HG03045 (cell line): Measurements from ENCODE around the gene HTT-AS.

Experiments
- ATAC-seq: cut with Tn5 transposase; IDR thresholded peaks from one replicate; pipeline ENCODE4 v1.9.1; 2021; ENCODE audit warnings: mild to moderate bottlenecking, moderate library complexity; ENCODE audit not compliant: unreplicated experiment

Gene HTT-AS

GRCh38 chr4:3031357-3032082 is 42.8 kb downstream of the HTT-AS start:
- no peak for ATAC-seq

GRCh38 chr4:3030566-3031356 is 43.6 kb downstream of the HTT-AS start:
- ATAC-seq = no peak

- ATAC-seq = no peak
Observed at GRCh38 chr4:3029464-3029863, 44.9 kb downstream of the HTT-AS start.

- no peak for ATAC-seq
Observed at GRCh38 chr4:3026540-3026939, 47.8 kb downstream of the HTT-AS start.

GRCh38 chr4:3025881-3026280 is 48.5 kb downstream of the HTT-AS start:
- no peak for ATAC-seq

GRCh38 chr4:3022651-3023050 is 51.7 kb downstream of the HTT-AS start:
- no peak for ATAC-seq

GRCh38 chr4:3022112-3022511 is 52.2 kb downstream of the HTT-AS start:
- no peak for ATAC-seq

GRCh38 chr4:3021627-3022026 is 52.7 kb downstream of the HTT-AS start:
- ATAC-seq = no peak

GRCh38 chr4:3021127-3021526 is 53.2 kb downstream of the HTT-AS start:
- no peak for ATAC-seq

- no peak for ATAC-seq
Observed at GRCh38 chr4:3019145-3019846, 55.0 kb downstream of the HTT-AS start.

GRCh38 chr4:3017504-3017903 is 56.8 kb downstream of the HTT-AS start:
- no peak for ATAC-seq

- no peak for ATAC-seq
Observed at GRCh38 chr4:3016961-3017360, 57.4 kb downstream of the HTT-AS start.

- peak; percentile 67 for ATAC-seq
Observed at GRCh38 chr4:3013839-3014350, 60.4 kb downstream of the HTT-AS start.
